Fibroblast of peridontal ligament (primary cell): Measurements from ENCODE around the gene SLC39A9.
A peak's percentile ranks its signal among the peaks of the same experiment; 100 is the strongest.

Source experiments
- DNase-seq: peaks from one replicate; pipeline ENCODE4 v3.0.0-alpha.2; 2010; ENCODE audit errors: extremely low read depth

SLC39A9 gene

DNA sequence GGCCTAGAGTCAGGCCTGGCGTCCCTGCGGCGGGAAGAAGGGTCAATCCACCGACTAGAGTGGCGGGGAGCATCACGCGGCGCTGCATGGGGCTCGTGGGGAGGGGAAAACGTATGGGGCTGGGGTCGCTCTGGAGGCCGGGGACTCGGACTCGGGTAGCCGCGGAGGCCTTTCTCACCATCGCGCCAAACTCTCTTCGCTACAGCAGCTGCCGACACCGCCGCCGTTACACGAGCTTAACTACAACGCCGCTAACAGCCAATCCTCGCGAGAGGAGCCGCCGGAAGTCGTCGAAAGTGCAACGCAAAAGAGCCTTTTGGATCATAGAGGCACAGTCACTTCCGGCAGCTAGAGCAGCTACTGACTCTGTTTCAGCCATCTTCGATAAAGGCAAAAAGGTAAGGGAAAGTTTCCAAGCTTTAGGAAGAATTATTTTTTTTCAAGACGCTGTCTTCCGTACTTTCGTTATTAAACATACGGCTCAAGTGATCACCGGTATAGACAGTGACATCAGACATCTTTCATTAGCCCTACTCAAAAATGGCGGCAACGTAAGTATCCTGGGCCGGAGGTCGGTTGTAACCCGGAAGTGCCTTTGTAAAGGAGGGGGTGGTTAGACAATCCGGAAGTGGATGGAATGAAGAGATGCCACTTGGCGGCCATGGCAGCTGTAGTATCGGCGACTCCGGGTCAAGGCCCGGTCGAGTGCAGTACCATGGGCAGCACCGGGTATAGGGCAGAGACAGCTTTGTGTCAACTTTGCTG, at the start of gene SLC39A9, which contains the start of gene ERH:
Gene SLC39A9, plus strand, starts transcription at position 640 of the 765 bp plus-strand sequence. CDS start 678 bp downstream, outside the sequence.
Gene ERH, minus strand, starts transcription at position 247 of the 765 bp plus-strand sequence. Its CDS starts 66 bp downstream, at position 181.
- DNase-seq, result peak; percentile 98

- no peak for DNase-seq
Observed at GRCh38 chr14:69349091-69349777, 49.3 kb upstream of the SLC39A9 start.

GRCh38 chr14:69350892-69351291, 47.6 kb upstream of the SLC39A9 start:
- DNase-seq, result no peak

DNA sequence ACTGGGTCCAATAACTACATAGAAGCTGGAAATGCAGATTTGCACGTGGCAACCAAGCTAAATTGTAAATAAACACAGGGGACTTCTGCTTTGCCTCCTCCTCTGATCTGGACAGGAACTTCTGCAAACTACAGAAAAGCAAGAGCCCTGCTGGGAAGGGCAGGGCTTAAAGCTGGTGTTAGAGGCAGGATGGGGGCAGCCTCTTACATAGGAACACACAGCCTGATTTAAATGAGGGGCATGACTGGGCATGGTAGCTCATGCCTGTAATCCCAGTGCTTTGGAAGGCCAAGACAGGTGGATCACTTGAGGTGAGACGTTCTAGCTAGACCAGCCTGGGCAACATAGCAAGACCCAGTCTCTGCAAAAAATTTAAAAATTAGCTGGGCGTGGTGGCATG, 47.1 kb upstream of the SLC39A9 start:
- DNase-seq, result no peak

DNA sequence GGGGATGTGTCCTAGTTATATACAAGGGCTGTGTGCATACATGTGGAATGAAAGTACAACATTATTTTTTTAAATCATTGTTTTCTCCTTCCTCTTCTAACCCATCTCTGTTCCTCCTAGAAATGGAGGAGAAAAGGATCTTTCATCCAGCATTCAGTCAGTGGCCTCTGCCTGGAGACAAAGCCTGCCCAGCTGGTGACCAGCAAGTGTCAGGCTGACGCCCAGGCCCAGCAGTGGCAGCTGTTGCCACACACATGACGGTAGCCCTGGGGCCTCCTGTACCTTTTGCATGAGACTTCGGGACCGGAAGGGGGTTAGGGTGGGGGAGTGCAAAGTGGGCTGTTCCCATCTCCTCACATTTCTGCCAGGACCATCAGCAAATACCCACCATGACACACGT, 46.6 kb upstream of the SLC39A9 start:
- no peak for DNase-seq

GRCh38 chr14:69353168-69353567, 45.3 kb upstream of the SLC39A9 start:
- DNase-seq, result no peak

DNA sequence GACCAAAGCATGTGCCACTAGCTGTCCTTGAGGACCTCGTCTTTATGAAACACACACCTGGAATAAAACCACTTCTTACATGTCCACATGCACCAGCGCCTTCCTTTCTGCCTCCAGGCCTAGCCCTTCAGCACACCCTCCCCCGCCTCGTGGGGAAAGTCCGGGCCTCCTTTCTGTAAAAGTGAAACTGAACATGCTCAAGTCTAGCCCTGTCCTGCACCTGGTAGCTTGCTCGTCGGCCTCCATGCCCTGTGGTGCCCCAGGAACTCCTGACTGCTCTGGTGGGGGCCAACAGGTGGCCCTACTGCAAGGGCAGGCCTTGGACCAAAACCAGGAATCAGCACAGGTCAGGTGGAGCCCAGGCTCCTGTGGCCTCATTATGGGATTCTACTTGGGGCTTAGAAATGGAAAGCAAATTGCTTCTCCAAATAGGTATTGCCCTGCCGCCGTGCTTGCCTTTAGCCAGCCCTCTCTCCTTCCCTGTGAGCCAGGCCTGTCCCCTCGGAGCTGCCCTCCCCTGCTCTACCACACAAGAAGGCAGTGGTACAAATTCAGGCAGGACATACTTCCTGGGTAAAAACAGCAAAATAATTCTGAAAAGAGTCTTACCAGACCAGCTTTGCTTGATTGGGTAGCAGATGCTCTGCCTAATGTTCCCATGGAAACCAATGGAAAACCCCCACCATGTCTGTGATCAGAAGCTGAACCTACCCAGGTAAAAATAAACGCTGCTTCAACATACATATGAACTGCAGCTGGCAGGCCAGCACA, 43.9 kb upstream of the SLC39A9 start:
- DNase-seq, result no peak

- DNase-seq, result no peak
Observed at GRCh38 chr14:69355154-69355597, 43.3 kb upstream of the SLC39A9 start.

GRCh38 chr14:69355607-69356281, 42.7 kb upstream of the SLC39A9 start:
- peak; percentile 84 for DNase-seq

DNA sequence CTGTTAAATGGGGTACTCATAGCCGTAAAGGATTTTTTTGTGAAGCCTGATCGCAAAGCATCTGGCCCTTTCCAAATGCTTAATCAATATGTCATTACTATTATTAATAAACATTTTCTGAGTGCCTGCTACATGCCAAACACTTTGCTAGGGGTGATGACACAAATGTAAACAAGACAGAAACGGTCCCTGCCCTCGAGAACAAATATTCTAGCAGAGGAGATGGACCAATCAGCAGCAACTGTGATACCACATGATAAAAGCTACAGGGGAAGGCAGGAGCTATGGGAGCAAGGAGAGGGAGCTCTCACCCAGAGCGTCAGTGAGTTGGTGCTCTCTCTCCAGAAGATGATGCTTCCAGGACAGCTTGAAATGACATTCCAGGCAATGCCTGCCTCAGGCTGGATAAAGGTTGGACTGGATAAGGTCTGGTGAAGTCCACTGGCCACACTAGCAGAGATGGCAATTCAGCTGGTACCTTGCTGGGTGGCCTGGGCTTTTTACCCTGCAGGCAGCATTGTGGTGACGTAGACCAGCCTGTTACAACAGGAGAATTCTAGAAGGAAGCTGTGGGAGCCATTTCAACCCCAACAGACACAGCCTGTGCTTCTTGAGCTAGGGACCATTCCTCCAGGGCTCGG, 41.5 kb upstream of the SLC39A9 start:
- no peak for DNase-seq

- no peak for DNase-seq
Observed at GRCh38 chr14:69357544-69358200, 40.8 kb upstream of the SLC39A9 start.

DNA sequence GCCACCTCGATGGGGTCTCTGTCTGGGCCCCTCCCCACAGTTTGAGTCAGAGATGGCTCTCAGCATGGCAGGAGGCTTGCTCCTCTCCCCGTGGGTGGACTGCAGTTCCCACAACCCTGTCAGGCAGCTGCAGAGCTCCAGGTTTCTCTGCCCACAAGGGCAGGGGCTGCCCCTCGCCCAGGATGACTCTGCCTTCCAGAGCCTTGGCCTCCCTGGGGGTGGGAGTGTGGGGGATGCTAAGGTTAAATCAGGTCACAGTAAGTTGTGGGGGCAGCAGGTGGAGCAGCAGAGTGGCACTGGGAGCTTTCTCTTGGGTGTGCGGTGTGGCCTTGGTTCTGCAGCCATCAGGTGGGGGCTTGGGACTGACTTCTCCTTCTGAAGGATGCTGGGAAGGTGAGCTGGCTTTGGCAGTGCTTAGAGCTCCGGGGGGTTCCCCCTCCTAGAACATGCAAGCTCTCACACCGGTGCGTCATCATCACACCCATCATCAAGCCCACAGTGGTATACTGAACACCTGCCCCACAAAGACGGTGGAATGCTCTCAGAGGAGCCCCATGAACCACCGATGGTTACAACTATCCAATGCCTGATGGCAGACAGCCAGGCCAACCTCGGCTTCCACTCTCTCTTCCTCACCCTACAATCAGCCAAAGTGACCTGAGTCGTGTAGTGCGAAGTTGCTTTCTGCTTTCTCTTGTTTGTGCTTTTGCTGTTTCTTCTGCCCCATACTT, 40.1 kb upstream of the SLC39A9 start:
- DNase-seq, result no peak

DNA sequence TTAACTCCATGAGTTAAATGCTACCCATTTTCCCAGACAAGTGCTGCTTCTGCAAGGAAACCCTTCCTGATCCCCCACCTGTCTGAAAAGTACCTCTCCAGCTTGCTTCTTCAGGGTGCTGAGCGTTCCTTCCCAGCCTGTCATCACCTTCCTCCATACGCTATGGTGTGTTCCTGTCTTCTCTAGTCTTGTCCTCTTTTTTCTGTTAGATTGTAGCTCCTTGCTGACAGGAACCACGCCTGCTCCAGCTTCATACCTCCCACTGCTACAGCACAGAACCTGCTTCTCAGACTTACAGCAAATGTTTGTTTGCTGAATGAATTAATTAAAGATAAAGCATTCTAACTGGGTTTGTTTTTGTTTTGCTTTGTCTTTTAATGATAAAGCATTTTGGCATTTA, 39.5 kb upstream of the SLC39A9 start:
- DNase-seq, result no peak

- DNase-seq, result no peak
Observed at GRCh38 chr14:69360438-69361108, 37.9 kb upstream of the SLC39A9 start.

DNA sequence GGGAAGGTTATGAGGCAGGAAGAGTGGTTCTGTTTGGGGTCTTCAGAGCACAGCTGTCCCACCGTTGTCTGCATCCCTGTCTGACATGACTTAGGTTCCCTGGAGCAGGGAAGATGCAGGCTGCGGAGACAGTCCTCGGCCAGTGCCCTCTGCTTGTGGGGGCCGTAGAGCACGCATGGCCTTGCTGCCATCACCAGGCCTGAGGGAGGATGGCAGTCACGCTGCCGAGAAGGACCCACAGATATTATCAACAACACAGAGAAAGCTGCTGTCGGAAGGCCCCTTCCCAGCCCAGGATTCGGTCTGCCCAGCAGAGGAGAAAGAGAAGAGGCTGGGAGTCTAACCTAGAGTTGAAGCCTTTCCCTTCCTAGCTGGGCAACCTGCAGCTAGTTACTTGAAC, 35.4 kb upstream of the SLC39A9 start:
- peak; percentile 67 for DNase-seq

DNA sequence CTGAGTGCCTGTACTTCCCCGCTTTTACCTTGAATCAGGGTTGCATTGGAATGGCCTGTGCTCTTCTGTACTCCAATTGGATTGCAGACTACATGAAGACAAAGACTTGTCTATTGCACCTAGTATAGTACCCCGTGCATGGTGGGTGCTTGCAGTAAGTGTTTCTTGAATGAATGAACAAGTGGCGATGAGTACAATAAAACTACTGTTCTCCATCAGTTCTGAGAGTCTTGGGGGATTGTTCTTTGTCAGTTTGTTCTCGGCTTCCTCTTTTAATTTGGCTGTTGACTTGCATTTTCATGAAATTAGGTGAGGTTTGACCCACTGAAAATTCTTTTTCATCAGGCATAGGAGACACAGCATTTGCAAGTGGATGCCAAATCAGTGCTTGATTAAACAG, 34.5 kb upstream of the SLC39A9 start:
- DNase-seq, result no peak

GRCh38 chr14:69364378-69364777, 34.1 kb upstream of the SLC39A9 start:
- DNase-seq, result no peak

DNA sequence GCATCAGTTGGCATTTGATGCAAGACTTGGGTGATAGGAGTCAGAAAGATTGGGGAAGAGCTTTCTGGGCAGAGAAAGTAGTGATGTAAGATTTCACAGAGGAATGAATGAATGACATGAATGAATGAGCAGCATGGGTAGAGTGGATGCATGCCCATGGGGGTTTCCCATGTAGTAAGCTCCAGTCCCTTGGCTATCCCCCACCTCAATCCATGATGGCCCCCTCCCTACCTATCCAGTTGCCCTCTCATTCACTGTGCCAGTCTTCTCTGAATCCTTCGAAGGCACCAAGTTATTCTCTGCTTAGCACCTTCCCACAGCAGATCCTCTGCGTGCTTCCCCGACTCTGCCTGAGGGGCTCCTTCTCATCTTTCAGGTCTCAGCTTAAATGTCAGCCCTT, 32.4 kb upstream of the SLC39A9 start:
- no peak for DNase-seq

DNA sequence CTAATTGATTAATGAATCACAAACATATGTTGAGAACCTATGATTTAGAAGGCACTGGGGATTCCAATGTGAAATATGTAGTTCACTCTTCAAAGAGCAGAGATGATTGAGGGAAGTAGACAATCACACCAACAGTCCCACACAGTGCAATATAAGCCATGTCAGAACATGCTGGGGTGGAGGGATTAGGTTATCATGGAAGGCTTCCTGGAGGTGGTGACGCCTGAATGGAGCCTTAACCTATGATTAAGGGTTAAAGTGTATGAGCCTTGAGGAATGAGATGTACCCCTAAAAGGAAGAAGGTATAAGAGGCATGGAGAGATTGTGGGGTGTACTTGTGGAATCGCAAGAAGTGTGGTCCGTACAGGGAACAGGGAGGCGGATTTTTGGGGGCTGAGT, 31.7 kb upstream of the SLC39A9 start:
- no peak for DNase-seq
